Mesothelial cell of epicardium (in vitro differentiated cells): ENCODE results near the gene IER2. TPM values are rescaled to one million over a fixed set of nuclear protein-coding genes. Genes with fewer than 3 reads are reported as not detected.

ENCODE experiments used
- DNase-seq, 2 experiments: peaks; one replicate each; pipeline ENCODE4 v3.0.0; 2021; ENCODE audit warnings: low spot score in 2 of 2; ENCODE audit not compliant: unreplicated experiment in 2 of 2
- H3K27ac Mint-ChIP-seq: 2 replicates; pipeline ENCODE4 v1.8.0; 2021; ENCODE audit warnings: mixed read lengths
- H3K27me3 Mint-ChIP-seq: 2 replicates; pipeline ENCODE4 v1.8.0; 2021; ENCODE audit warnings: low read depth, mixed read lengths
- H3K36me3 Mint-ChIP-seq: 2 replicates; pipeline ENCODE4 v1.8.0; 2021; ENCODE audit warnings: mixed read lengths
- H3K4me1 Mint-ChIP-seq: 2 replicates; pipeline ENCODE4 v1.8.0; 2021; ENCODE audit warnings: mixed read lengths
- H3K4me3 Mint-ChIP-seq: 2 replicates; pipeline ENCODE4 v1.8.0; 2021; ENCODE audit warnings: mild to moderate bottlenecking, moderate library complexity, mixed read lengths
- H3K9me3 Mint-ChIP-seq: 2 replicates; pipeline ENCODE4 v1.8.0; 2021; ENCODE audit warnings: mixed read lengths
- CTCF ChIP-seq: fragments of 200-600 bp; sonication (generic); IDR thresholded peaks from one replicate; pipeline ENCODE4 v1.5.0; 2021; ENCODE audit warnings: antibody characterized with exemption; ENCODE audit not compliant: unreplicated experiment
- total RNA-seq: library from RNA; stranded (reverse); gene quantifications from 3 replicates; pipeline ENCODE4 v1.2.1, GENCODE V29; 2021

The IER2 gene
- total RNA-seq, 1 donor from 2014 or later = 282 TPM

GRCh38 chr19:13120817-13121216, 29.4 kb upstream of the IER2 start:
- Mint-ChIP-seq H3K27me3 (no peaks in the 10 kb centered on the region), H3K9me3 (no peaks in the 10 kb centered on the region), H3K4me3 (peak overlapping the region; percentile 14), H3K27ac (peak overlapping the region; percentile 61), H3K36me3 (peaks cover 4% of the 10 kb centered on the region), H3K4me1 (peaks cover 34% of the 10 kb centered on the region)
- no peak for TF ChIP-seq CTCF
- DNase-seq = no peak

GRCh38 chr19:13121551-13122274, 28.5 kb upstream of the IER2 start:
- H3K36me3 Mint-ChIP-seq = peaks cover 4% of the 10 kb centered on the region
- H3K4me1 Mint-ChIP-seq = peaks cover 27% of the 10 kb centered on the region
- TF ChIP-seq CTCF = no peak
- no peaks in the 10 kb centered on the region for H3K9me3 Mint-ChIP-seq
- H3K27me3 Mint-ChIP-seq = no peaks in the 10 kb centered on the region
- no peak for DNase-seq
- H3K4me3 Mint-ChIP-seq = no peak overlapping the region
- H3K27ac Mint-ChIP-seq = peak overlapping the region; percentile 62

GRCh38 chr19:13122275-13122878, 27.8 kb upstream of the IER2 start:
- Mint-ChIP-seq H3K36me3 (peaks cover 4% of the 10 kb centered on the region), H3K4me3 (no peak overlapping the region), H3K9me3 (no peaks in the 10 kb centered on the region), H3K4me1 (peaks cover 21% of the 10 kb centered on the region), H3K27me3 (no peaks in the 10 kb centered on the region), H3K27ac (peak overlapping the region; percentile 72)
- no peak for TF ChIP-seq CTCF
- DNase-seq = no peak

- H3K27ac Mint-ChIP-seq = peak overlapping the region; percentile 10
- H3K4me3 Mint-ChIP-seq = no peak overlapping the region
- no peak for TF ChIP-seq CTCF
- DNase-seq = no peak
- H3K9me3 Mint-ChIP-seq = no peaks in the 10 kb centered on the region
- H3K36me3 Mint-ChIP-seq = peaks cover 4% of the 10 kb centered on the region
- no peaks in the 10 kb centered on the region for H3K27me3 Mint-ChIP-seq
- peaks cover 21% of the 10 kb centered on the region for H3K4me1 Mint-ChIP-seq
Observed at GRCh38 chr19:13122980-13123957, 26.9 kb upstream of the IER2 start.

GRCh38 chr19:13127051-13127450, 23.2 kb upstream of the IER2 start:
- no peaks in the 10 kb centered on the region for H3K27me3 Mint-ChIP-seq
- H3K4me3 Mint-ChIP-seq = no peak overlapping the region
- no peak for DNase-seq
- H3K27ac Mint-ChIP-seq = no peak overlapping the region
- H3K4me1 Mint-ChIP-seq = peaks cover 1% of the 10 kb centered on the region
- peaks cover 4% of the 10 kb centered on the region for H3K36me3 Mint-ChIP-seq
- no peak for TF ChIP-seq CTCF
- H3K9me3 Mint-ChIP-seq = no peaks in the 10 kb centered on the region
